DMS114 treated with DMSO at 0.1 percent for 48 hours (cell line): ENCODE measurements around the gene IL1RAPL2.

Experiments used
- DNase-seq: peaks from one replicate; lab custom pipeline; 2025; ENCODE audit not compliant: unreplicated experiment; lab: John Stamatoyannopoulos, UW

The IL1RAPL2 gene

DNA sequence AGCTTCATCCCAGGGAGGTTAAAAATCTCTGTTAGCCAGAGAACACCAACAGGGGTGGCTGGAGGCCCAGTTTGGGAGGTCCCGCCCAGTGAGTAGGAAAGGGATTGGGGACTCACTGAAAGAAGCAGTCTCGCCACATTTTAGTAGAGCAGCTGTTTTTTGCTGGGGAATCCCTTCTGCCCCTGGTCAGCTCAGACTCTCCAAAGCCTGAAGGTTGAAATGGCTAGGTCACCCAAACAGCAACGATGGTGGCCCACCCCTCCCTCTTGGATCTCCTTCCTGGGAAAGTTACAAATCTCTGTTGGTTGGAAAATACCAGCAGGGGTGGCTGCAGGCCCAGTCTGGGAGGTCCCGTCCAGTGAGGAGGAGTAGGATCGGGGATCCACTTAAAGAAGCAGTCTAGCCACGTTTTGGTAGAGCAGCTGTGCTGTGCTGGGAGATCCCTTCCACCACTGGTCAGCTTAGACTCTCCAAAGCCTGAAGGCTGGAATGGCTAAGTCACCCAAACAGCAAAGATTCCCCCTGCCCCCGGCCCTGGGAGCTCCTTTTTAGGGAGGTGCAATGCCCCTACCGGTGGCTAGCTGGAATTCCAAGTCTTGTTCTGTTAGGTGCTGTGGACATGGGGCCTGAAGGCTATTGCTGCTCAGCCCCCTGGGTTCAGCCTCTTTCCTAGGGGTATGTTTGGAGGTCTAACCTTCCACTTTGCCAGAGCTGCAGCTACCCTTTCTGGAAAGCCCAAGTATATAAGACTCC lies 694.5 kb downstream of the IL1RAPL2 start:
- DNase-seq: no peak

DNA sequence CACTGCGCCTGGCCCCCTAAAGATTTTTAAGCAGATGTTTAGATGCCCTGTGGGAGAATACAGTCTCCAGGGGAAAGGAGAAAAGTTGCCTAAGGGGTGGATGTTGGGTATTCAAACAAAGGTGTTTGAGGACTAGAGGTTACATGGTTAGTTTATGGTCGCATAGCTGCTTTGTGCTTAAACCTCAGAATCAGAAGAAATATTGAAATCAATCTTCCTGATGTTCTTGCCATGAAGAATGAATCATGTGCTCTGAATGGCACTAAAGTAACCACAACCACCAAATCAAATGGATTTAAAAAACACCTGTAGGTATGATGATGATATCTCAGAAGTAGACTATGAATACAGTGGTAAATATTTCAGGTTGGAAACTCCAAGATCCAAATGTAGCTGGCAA lies 697.2 kb downstream of the IL1RAPL2 start:
- DNase-seq: no peak

DNA sequence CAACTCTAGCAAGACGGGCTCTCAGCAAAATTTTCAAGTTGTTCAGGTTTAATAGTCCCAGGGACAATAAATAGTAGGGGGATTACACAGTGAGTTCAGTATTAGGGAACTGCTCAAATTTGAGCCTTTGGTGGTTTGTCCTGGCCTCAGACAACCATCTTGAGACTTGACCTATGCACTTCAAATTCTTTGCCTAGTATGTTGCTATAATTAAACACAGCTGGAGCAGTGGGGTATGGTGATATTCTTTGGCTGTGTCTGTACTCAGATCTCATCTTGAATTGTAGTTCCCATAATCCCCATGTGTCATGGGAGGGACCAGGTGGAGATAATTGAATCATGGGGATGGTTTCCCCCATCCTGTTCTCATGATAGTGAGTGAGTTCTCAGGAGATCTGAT lies 697.8 kb downstream of the IL1RAPL2 start:
- no peak for DNase-seq

DNA sequence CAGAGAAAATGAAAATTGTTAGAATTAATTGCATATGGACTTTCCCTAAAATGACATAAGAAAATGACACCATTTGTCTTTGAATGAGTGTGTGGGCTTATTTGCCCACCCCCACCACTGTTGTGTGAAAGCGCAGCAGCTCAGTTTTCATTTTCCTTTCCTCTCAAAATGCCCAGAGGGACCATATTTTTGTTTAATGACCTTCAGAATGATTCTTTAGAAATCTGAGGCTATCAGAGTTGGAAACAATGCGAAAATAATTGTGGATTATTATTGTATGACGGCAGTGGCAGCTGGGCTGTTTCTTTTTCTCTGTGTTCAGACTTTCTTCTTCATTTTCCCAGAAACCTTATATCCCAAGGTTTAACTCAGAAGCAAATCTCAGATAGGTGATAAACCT lies 699.1 kb downstream of the IL1RAPL2 start:
- no peak for DNase-seq

DNA sequence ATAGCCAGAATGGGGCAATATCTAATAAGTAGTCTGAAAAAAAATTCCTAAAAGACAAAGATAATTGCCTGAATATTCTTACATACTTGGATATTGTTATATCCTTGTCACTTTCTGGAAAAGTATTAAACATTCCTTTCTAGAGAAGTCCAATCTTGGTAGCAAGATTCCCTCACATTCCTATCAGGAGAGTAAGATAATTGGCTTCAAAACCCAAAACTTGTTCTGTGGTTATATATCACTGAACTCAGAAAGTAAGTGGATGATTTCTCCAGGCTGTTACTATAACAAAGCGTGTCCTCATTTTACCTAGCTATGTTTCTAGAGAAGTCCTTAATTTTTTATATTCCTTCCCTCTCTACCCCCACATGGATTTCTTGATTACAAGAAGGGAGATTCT lies 700.5 kb downstream of the IL1RAPL2 start:
- DNase-seq: no peak

DNA sequence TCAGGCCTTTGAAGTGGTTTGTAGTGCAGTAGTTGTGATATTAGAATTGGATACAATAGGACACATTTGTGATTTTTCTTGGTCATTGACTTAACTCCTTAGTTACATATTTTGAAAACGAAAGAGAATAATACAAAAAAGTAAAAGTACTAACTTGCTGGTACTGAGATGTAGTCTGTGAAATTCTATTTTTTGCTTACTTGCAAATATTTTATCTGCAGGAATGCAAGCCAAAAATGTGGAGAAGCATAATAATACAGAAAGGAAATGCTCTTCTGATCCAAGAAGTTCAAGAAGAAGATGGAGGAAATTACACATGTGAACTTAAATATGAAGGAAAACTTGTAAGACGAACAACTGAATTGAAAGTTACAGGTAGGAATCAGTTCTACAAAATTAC lies 701.2 kb downstream of the IL1RAPL2 start:
- no peak for DNase-seq

DNA sequence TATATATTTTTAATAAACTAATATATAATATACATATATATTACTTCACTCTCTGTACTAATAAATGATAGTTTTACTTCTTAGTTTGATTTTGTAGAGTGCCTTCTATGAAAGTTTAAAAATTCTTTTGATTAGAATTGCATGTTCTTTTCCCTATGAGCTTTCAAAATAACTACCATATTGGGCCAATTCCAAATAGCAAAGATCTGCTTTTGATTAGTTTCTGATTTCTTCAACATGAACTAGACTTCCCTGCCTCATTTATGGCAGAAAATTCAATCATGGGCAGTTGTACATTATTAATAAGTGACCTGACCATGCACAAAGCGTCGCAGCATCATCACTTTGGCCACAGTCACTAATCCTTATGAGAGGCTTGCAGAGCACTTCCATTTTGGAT lies 703.4 kb downstream of the IL1RAPL2 start:
- DNase-seq: no peak

DNA sequence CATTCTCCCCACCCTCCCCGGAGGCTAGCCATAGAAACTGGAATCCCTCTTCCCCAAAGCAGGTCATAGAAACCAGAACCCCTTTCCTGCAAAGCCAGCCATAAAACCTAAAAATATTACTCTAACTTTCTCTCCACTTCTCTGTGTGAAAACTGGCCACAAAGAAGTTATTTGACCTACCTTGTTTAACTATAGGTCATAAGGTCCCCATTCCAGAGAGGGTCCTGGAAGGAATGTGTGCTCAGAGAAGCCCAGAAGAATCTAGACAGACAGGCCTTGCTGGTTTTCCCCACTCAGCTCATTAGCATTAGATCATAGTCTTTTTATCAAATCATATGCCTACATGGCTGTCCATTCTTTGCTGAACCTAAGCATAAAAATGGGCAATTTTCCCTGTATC lies 707.3 kb downstream of the IL1RAPL2 start:
- no peak for DNase-seq

DNA sequence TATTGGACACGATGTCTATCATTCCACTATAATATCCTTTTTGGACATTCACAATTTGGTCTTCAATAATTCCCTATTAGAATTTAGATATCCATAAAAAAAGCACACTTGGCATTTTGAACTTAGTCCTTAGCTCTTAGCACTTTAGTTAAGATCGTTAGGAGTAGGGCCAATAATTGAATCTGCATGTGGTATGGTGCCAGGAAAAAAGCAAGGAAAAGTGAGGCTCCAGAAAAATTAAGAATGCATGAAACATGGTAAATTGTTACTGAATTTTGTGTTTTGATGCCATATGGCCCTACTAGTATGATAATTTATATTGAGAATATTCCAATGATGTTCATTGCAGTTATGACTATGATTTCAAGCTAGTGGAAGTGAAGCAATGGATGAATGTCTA lies 708.1 kb downstream of the IL1RAPL2 start:
- DNase-seq: no peak

DNA sequence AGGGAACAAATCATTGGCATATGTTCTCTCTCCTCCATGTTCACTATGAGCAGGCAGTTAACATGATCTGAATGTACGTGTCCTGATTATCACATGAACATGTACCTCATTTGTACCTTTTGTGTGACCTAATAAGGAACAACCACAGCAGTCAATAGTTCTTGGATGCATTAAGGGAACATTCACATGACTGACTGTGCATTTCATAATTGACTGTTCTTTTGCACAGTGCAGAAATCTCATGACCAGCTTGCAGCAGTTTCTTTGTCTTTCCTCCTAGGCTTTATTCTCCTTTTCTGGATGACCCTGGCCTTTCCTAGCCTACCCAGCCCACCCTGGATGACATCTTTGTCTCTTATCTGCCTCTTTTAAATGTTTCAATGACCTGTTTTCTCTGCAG lies 711.1 kb downstream of the IL1RAPL2 start:
- DNase-seq: no peak

DNA sequence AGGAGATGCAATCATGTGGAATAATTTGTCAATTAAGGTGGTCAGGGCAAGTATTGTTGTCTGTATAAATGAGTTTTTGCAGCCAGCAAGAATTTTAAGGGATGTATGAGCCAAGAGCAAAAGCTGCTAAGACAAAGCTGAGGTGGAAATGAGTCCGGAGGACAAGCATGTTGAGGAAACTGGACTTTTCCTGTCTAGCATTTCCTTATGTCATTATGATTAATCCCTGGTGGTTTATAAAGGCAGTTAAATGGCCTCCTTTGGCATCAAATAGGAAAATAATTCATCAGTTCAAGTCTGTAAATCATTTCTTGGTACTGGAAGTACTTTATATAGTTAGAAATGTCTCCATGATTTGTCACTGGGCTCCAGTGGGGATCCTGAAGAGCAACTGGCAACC lies 716.1 kb downstream of the IL1RAPL2 start:
- DNase-seq: no peak

DNA sequence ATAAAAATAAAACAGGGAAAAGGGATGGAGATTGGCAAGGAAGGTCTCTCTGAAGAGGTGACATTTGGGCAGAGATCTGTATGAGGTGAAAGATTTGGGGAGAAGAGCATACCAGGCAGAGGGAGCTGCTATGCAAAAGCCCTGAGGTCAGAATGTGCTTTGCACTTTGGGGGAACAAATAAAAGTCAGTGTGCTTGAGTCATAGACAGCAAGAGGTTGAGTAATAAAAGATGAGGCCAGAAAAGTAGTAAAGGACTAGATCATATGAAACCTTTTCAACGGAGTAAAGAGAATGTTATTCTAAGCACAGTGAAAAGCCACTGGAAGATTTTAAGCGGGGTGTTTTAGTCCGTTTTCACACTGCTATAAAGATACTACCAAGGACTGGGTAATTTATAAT lies 731.0 kb downstream of the IL1RAPL2 start:
- no peak for DNase-seq

DNA sequence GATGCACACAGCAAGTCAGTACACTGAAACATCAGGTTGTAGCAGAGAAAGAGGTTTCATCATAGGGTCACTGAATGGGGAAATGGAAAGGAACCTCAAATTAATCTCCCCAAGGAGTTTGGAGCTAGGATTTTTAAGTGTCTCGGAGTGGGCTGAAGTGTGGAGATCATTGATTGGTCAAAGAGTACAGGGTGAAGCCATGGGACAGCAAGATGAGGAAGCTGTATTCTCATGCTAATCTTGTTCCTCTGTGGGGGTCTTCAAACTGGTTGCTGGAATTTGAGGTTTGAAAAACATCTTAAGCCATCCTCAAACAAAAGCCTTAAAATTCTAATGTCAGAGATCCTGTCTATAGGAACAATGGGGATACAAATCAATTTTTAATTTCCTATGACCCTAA lies 733.3 kb downstream of the IL1RAPL2 start:
- DNase-seq: no peak

DNA sequence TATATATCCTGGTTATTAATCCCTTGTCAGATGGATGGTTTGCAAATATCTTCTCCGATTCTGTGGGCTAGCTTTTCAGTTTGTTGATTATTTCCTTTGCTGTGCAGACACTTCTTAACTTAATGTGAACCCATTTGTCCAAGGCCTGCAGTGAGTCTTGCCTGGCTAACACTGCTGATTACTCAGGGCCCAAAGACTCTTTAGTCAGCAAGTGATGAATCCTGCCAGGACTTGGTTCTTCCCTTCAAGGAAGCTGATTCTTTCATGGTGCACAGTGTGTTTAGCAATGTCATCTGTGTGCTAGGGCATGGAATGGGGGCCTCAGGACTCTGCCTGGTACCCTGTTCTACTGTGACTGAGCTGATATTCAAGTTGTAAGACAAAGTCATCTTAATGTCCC lies 736.2 kb downstream of the IL1RAPL2 start:
- DNase-seq: no peak

DNA sequence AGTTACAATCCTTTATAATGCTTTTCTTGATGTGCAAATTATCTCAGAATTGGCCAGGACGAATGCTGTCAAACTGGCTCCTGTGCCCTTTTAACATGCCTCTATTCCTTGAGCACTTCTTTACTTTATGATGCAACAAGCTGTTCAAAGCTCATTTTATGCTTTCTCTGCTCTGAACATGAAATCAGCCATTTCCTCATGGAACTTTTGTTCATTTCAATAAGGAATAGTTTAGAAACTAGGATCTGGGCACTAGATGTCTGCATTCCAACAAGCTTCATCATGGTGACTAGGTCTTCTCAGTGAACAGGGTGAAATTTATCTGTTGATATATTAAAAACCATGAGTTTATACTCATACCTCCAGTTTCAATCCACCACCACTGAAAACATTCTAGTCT lies 741.8 kb downstream of the IL1RAPL2 start:
- no peak for DNase-seq

DNA sequence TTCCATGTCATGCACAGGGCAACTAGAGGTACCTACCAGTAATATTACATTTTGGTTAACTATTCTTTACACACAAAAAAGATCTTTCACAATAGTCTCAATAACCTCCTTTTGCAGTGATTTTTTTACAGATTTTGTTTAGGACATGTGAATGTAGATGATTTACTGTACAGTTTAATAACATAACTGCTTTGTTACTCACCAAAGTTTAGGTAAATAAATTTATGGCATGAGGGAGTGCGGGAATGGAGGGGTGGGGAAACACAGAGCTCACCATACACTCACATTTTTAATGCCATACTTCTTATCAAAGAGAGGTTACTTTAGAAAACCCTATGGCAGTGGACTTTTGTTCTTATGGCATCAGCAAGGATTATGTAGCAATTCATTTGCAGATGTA lies 747.6 kb downstream of the IL1RAPL2 start:
- no peak for DNase-seq

DNA sequence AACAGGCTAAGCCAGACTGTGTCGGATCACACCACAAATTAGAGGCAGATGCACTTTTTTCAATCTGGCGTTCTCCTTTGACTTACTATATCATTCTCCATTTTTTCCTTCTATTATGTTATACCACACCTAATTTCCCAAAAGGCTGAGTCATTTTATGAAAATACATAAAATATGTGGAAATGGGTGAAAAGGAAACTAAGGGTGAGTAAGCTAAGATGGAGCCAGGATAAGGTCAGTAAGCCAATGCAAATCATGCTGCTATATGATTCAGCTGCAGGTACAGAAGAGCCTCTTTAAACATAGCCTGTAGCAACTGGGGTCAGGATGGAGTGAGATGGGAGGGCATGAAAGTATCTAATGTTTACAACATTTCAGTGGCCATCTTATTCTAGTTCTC lies 748.5 kb downstream of the IL1RAPL2 start:
- no peak for DNase-seq

DNA sequence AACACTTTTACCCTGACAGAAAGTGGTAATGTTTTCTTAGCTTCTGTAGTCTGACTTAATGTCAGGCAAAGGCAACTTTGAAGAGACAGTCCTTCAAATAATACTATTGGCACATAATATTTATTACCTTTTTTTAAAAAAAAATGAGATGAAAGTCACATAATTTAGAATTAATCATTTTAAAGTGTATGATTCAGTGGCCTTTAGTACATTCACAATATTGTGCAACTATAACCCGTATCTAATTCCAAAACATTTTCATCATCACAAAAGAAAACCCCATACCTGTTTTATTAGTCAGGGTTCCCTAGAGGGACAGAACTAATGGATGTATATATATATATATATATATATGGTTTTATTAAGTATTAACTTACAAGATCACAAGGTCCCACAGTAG lies 749.2 kb downstream of the IL1RAPL2 start:
- DNase-seq: no peak

DNA sequence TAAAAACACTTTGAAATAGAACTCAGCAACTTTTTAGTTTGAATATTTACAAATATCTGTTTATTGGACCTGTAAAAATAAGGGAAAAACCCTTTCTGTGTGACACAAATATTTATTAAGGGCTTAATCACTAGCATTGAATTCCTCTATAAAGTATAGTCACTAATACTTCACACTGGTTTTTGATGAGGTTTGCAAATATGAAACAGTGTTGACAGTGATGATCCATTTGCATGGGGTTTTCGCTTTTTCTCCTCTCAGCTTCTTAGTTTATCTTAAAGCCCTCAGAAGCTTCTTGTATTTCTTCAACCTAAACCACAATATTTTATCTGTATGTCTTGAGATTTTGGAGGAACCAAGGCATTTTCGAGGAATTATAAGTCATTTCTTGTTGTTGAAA lies 751.1 kb downstream of the IL1RAPL2 start:
- DNase-seq: no peak

DNA sequence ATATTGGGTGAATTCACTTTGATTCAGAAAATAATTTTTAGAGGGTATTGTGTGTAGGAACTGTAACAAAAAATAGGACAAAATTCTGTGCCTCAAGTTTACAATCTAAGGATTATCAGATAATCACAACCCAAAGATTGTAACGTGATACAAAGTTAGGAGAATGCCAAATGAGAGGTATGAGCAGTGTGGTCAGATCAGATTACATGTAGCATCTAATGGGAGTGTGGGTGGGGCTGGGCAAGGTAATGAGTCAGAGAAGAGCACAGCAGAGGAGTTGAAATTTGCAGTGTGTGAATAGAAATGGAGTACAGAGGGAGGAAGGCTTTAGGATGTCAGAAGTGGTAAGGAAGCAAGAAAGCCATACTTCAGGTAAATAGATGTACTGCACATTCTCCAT lies 757.9 kb downstream of the IL1RAPL2 start:
- no peak for DNase-seq

DNA sequence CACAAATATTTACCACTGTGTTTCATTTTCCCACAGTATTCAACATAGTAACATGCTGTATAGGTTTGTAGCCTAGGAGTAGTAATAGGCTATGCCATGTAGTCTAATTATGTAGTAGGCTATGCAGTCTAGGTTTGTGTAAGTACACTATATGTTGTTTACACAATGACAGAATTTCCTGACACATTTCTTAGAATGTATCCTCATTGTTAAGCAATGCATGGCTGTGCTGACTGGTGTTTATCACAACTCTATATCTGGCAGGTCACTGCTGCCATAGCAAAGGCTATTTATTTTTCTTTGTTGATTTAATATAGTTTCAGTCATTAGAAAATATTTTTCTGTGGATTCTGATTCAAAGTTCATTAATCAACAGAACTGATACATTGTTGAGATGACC lies 762.8 kb downstream of the IL1RAPL2 start:
- no peak for DNase-seq

DNA sequence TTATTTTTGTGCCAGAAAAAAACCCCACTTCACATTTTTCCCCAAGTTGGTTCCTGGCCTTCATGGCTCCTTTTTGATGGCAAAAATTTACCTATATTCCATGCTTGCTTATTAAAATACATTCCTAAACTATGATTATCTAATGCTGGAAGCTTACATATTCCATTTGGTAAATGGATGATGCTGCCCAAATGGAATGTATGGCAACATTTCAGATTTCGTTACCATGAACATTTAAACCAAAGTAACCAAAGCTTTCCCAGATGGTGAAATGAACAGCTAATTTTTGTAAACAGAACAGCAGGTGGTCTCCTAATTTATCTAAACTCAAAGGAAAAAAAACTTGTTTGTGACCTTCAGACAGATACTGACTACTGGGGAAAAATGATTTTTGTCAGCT lies 765.2 kb downstream of the IL1RAPL2 start:
- DNase-seq: no peak

DNA sequence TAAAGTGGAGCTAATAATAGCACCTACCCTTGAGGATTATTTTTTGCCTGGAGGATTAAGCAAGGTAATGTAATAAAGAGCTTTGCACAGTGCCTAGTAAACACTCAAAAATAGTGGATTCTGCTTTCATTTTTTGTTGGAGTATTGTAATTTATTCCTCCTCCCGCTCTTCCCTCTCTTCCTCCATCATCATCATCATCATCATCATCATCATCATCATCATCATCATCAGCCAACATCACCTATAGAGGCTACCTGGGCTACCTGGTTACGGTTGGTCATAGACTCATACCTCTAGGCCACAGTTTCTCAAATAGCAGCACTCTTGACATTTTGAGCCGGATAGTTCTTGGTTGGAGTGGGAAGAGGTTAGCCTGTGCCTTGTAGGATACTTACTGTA lies 781.4 kb downstream of the IL1RAPL2 start:
- DNase-seq: no peak

DNA sequence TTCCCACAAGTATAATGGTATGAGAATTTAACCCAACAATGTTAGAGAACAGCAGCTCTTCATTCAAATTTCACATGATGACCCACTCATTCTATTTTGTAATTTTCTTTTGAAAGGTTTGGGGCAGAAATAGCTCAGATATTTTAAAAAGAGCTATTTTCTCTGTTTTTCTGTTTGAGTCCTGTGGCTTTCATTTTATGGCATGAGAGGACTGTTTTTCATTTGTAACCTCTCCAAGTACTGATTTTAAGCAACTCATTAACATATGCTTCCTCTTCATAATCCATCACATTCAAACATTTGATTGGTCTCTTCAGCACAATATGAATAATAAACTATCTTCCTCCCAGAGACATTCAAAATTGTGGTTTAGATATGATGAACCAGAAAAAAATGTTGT lies 783.5 kb downstream of the IL1RAPL2 start:
- DNase-seq: no peak
